ENCODE results near the gene LRMDA.

LRMDA gene

DNA sequence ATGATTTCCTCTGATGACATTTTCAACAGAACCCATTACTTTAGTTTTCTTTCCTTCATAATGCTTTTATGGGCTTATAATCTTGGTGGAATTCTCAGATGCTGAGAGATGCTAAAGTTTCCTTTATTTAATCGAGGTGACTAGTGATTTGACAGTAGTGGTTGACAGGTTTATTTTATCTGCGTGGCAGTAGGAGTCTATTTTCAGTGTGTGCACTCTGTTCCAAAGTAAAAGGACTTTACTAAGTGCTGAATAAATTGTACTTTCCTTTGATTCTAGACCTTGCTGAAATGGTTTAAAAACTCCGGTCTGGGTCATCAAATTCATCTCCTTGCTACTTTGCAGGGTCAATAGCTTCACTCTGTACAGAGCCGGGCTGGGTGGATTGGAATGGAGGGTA, 900.3 kb downstream of the LRMDA start:
- DNase-seq (ENCODE audit: extremely low read depth, low read depth): no peak
- TF ChIP-seq, protein P1, sequence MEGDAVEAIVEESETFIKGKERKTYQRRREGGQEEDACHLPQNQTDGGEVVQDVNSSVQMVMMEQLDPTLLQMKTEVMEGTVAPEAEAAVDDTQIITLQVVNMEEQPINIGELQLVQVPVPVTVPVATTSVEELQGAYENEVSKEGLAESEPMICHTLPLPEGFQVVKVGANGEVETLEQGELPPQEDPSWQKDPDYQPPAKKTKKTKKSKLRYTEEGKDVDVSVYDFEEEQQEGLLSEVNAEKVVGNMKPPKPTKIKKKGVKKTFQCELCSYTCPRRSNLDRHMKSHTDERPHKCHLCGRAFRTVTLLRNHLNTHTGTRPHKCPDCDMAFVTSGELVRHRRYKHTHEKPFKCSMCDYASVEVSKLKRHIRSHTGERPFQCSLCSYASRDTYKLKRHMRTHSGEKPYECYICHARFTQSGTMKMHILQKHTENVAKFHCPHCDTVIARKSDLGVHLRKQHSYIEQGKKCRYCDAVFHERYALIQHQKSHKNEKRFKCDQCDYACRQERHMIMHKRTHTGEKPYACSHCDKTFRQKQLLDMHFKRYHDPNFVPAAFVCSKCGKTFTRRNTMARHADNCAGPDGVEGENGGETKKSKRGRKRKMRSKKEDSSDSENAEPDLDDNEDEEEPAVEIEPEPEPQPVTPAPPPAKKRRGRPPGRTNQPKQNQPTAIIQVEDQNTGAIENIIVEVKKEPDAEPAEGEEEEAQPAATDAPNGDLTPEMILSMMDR (IDR thresholded peaks at IDR 0.05; ENCODE audit: low read depth, low read length): no peak

DNA sequence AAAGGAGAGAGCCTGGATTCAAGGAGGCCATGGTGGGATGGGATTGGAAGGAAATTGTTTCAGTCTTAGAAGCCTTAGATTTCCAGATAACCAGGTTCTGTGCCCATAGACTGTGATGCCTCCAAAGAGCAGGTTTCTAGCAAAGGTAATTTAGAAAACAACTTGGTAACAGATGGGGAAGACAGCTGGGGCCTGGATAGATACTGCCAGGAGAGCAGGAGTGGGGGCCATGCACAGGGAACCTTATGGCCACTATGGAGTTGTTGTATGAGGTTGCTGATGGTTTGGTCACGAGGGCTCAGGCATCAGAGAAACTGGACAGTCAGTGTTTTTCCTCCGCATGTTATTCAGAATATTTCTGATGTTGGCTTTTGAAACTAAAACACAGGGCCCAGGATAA, 901.9 kb downstream of the LRMDA start:
- DNase-seq (ENCODE audit: extremely low read depth, low read depth): no peak
- TF ChIP-seq, protein P1 (IDR thresholded peaks at IDR 0.05; ENCODE audit: low read depth, low read length): no peak

DNA sequence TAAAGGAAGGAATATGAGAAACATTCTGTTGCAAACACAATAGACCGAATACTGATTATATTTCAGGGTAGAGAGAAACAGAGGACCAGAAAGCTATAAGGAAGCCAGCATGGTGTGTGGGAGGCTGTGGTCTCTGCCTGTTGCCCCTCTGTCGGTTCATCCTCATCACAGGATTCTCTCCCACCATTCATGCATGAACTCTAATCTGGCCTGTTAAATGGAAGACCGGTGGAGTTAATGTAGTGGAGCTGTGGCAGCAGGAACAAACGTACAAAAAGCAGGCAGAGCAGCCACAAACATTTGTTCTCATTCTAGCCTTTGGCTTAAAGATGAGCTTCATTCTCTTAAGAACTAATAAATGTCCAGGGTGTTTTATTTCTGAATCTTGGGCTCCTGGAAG, 902.4 kb downstream of the LRMDA start:
- TF ChIP-seq, protein P1 (IDR thresholded peaks at IDR 0.05; ENCODE audit: low read depth, low read length): no peak
- no peak for DNase-seq (ENCODE audit: extremely low read depth, low read depth)

DNA sequence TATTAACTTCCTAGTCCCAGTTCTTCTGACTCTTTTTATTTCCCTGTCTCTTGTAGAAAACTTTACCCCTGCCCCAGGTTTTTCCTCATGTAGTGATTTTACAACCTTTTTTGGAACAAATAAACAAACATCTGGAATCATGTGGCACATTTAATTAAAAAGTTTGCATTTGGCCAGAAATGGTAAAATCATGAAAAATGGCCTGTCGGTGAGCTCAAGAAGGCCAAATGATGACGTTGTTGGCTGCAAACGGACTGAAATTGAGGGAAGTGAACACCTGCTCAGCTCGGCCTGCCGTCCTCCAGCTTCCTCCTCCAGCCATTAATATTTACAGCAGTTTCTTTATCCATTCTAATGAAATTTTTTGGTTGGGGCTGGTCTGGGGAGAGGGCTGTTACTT, 902.8 kb downstream of the LRMDA start:
- TF ChIP-seq, protein P1 (IDR thresholded peaks at IDR 0.05; ENCODE audit: low read depth, low read length): no peak
- DNase-seq (ENCODE audit: extremely low read depth, low read depth): no peak

DNA sequence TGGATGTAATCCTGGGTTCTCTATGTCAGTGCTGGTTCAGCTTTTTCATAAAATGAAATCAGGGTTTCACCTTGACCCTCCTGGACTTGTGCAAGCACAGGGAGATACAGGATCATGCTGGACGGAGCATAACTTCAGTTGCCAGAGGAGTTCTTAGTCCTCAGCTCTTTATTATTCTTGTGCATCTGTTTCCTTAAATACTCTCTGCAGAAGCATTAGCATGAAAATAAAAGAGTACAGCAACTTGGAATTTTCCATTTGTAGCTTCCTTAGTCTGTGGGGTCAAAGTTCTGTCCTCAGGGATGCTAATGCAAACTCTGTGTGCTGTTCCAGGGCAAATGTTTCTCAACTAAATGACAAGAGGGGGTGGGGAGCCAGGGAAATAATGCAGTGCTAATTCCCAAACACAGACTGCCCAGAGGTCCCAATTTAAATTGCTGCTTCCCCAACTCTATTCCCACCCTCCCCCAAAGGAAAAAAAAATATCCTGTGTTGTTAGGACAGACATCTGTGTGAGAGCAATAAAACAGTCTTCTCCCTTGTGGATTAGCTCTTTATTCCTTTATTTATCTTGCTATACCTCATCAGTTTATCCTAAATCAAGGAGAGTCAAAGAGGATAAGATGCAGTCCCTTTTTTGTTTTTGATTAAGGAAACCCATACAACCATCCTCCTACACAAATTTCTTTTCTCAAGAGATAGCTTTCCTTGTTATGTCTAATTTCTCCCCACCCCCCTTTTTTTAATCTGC, 905.0 kb downstream of the LRMDA start:
- DNase-seq (ENCODE audit: extremely low read depth, low read depth): no peak
- TF ChIP-seq, protein P1 (IDR thresholded peaks at IDR 0.05; ENCODE audit: low read depth, low read length): no peak

DNA sequence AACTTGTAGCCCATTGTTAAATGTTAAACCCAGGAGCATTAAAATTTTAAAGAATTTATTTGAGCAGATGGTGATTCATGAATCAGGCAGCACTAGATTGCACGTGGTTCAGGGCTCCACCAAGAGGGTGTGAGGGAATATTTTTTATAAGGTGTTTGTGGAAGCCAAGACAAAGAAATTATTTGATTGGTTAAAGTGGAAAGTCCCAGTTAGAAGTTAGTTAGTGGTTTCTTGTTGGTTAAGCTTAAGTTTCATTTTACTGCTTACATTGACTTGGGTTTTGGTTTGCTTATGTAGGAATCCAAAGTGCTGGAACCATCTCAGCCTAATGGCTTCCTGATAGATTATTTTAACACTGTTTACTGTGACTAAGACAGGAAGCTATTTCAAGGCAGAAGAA, 906.2 kb downstream of the LRMDA start:
- no peak for DNase-seq (ENCODE audit: extremely low read depth, low read depth)
- TF ChIP-seq, protein P1 (IDR thresholded peaks at IDR 0.05; ENCODE audit: low read depth, low read length): no peak

DNA sequence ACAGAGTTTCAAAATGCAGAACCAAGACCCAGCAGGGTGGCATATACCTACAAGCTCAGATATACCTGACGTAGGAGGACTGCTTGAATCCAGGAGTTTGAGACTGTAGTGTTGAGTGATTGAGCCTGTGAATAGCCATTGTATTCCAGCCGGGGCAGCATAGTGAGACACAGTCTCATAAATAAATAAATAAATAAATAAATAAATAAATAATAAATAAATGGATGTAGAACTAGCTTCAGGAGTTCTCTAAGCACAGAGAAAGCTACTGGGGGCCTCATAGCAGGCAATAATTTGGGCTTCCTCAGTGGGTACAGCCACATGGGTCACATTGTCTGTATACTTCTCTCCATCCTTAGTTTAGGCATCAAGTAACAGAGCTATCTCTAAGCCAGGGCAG, 906.8 kb downstream of the LRMDA start:
- DNase-seq (ENCODE audit: extremely low read depth, low read depth): no peak
- TF ChIP-seq, protein P1 (IDR thresholded peaks at IDR 0.05; ENCODE audit: low read depth, low read length): no peak

All from AG09319 (cell line).